GM19455 (cell line): ENCODE data around the gene OSM.

Experiments
- ATAC-seq: cut with Tn5 transposase; IDR thresholded peaks from one replicate; pipeline ENCODE4 v1.9.1; 2021; ENCODE audit not compliant: unreplicated experiment

Gene OSM

DNA sequence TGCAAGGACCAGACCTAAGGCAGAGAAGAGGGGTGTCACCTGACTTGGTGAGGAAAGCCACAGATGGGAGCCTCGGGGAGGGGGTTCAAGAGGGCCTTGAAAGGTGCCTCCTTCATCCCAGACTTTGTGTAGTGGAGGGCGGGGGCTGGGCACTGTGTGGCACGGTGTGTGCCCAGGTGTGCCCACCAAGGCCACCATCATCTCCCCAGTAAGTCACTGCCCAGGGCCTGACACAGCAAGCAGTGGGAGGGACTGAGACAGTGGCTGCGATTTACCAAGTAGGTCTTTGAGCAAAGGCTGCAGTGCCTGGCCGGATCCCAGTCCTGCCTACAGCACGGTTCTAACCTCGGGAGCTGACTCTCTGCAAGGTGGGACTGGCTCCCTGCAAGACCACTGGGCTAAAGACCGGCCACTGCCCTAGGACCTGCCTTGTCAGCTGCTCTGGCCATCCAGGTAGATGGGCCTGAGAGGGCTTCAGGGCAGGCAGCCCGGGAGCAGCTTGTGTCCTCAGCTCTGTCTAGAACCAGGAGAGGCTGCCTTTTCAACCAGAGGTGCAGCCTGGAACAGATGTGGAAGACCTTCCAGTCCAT is 1.4 kb downstream of the OSM start:
- peak; percentile 6 for ATAC-seq

DNA sequence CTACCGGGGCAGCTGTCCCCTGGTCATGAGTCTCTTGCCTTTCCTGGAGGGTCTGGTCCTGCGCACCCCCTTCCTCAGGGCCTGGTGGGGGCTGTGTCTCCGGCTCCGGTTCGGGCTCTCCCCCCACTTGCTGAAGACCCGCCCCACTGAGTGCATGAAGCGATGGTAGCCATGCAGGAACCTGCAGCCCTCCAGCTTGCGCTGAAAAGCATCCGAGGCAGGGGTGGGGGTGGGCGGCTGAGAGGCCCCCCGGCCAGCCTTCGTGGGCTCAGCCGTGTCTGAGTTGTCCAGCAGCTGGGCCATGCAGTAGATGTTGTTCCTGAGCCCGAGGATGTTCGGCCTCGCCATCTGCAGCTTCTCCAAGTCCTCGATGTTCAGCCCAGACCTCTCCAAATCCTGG is 2.8 kb downstream of the OSM start:
- no peak for ATAC-seq

DNA sequence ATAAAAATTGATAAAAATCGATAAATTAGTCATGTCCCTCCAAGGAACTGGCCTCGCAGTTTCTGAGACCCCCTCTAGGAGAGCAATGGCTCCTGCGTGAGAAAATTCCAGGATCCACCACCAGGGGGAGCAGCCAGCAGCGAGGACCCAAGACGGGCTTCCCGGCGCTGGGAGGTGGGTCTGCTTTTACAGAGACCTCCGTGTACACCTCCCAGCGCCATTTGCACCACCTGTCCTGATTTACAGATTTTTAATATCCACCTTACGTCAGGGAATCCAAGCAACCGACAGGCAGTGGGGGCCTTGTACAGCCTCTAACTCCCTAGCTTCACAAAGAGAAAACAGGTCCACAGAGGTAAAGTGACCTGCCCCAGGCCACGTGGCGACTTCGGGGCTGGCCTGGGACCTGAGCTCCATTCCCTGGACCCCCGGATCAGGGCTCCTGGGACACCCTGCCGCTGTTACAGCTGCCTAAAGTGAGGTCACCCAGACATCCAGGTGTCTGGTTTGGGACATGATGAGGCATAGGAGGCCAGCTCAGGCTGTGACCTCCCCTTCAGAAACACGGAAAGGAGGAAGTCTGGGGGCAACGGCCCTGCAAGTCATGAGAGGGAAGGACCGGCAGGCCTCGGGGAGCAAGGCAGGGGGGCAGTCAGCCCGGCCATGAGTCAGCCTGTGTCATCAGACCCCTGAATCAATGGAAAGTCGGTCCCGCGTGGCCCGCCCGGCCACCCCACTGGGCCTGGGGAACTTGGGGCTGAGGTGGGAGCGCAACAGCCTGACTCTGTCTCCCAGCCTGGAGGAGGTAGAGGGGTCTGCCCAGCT is 3.5 kb downstream of the OSM start:
- ATAC-seq: no peak

DNA sequence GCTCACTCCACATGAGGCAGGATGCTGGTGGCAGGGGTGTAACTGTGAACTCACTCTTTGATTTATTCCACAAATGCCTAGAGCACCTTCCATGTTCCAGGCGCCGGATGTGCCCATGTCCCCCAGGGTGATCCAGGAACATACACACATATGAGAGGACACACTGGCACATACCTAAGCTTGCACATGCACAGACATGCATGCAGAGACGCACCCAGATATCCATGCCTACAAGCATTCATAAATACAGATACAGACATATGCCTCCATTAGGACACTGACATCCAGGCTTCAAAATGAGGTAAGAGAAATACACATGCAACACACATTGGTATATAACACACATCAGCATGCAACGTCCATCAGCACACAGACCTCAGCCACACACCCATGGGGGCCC is 4.5 kb downstream of the OSM start:
- ATAC-seq: no peak

DNA sequence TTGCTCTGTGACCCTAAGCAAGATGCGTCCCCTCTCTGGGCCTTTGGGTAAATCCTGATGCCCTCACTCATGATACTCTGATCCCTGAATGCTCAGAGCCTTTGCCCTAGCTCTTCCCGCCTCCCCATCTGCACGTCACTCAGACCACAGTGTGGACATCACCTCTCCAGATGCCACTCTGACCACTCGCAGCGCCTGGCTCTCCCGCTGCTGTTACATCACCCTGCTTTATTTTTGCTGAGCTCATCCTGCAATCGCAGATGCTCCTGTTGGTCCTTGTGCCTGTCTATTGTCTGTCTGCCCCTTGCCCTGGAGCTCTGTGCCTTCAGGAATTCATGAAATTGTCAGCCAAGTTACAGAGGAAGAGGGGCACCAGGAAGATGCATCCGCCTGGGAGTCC is 5.5 kb downstream of the OSM start:
- no peak for ATAC-seq

DNA sequence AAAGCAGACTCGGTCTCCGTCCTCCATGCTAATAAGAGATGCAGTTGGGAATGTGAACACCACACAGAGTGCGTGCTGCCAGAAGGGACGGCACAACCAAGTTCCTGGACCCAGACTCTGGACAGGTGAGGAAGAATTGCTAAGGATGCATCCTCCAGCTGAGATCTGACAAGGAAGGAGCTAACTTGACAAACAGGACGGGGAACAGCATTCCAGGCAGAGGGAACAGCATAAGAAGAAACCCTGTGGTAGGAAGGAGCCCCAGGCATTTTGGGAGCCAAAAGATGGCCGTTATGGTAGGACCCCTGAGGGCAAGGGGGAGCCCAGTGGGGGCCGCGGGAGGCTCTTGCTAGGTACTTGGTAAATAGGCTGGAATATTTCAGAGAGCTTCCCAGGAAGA is 6.0 kb downstream of the OSM start:
- no peak for ATAC-seq

DNA sequence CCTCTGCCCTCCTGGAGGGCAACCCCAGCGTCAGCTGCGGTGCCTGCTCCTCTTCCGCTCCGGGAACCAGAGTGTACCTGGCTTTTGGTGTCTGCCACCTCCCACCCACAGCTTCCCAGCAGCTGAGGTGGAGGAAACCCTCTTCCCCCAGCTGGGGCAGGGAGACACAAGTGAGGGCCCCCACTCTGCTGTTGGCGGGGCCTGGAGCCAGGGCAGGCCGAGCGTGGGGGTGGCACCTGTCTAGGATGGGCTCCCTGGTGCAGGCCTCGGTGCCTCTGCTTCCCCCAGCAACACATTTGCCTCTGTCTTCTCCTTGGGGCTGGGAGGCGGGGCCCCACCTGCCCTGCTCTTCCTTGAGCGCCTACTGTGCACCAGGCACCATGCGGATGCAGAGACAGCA is 6.4 kb downstream of the OSM start:
- ATAC-seq: no peak

DNA sequence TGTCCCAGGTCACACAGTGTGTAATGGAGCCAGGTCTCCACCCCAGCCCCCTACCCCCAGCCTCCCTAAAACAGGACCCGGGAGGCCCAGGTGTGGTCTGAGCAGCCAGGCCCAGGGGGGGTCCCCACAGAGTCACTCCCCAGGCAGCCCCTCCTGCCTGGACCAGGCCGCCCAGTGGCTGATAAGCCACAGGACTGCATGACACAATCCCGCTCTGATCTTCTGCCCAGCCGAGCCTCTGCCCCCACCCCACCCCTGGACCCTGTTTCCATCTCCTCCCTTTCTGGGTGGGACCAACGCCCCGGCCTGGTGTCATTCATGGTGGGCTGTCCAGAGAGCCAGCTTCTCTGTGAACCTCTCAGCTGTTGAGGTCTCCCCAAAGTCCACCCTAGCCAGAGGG is 12.3 kb downstream of the OSM start:
- no peak for ATAC-seq

DNA sequence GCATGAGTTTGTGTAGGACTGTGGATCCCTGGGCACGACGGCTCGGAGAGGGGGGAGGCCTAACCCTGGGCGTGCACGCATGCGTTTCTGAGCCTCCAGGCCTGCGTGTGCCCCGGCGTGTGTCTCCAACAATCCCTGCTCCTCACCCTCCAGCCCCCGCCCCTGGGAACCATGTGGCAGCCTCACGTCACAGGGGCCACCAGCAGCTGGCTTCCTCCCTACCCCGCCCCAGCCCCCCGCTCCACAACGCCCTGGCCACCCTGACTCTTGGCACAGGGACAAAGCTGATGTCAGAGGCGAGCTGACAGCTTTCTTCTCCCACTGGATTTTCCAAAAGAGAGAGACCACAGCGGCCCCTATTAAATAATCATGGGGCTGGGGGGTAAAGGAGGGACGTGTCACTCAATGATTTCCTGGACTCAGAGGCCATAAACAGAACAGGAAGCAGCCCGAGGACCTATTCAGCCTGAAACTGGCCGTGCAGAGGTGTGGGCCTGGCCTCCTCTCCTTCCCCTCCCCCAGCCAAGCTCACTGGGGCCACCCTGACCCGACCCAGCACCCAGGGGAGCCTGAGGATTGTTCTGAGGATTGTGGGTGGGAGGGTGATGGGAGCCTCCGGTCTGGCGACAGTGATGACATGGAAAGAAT is 13.3 kb downstream of the OSM start:
- ATAC-seq: no peak

DNA sequence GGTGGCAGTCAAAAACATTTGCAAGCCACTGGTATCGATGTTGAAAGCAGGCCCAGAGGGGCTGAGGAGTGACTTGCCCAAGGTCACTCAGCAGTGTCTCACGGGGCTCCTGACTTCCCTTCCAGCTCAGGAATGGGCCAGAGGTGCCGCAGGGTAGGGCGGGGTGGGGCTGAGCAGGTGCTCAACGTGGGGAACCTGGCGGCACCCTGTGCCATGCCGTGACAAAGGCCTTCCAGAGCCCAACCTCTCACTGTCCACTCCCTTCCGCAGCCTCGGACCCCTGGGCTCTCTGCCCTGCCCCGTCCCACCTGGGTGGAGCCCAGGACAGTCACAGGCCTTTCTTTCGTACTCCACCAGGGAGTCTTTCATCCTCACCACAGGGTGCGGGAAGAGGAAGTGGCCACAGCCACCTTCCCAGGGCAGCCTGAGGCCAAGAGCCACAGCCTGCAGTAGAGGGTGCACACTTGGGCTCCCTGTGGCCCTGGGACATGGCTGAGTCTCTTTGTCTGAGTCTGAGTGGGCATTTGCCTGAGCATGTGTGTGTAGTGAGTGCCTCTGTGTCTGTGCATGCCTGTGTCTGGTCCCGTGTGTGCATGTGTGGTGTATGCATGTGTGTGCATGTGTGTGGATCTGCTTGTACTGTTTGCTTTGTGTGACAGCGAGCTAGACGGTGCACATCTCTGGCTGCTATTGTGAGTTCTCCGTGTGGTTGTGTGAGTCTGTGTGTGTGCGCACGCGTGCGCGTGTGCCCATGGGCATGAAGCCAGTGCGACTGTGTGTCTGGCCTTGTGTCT is 14.0 kb downstream of the OSM start:
- no peak for ATAC-seq

DNA sequence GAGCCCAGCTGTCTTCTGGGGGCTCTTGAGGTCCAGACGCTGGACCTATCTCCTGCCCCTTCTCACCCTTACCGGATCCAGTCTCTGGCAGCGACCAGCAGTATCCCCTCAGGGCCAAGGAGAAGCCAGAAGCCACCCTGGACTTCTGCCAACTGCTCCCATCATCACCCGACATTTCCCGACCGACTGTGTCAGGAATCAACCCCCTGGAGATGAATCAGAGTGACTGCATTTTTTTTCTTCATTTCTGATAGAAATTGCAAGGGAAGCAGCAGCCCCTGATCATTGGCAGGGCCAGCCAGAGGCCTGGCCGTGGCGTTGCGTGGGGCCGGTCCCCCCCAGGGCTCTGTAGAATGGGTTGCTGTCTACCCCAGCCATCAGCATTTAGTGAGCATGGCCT is 14.9 kb downstream of the OSM start:
- no peak for ATAC-seq

DNA sequence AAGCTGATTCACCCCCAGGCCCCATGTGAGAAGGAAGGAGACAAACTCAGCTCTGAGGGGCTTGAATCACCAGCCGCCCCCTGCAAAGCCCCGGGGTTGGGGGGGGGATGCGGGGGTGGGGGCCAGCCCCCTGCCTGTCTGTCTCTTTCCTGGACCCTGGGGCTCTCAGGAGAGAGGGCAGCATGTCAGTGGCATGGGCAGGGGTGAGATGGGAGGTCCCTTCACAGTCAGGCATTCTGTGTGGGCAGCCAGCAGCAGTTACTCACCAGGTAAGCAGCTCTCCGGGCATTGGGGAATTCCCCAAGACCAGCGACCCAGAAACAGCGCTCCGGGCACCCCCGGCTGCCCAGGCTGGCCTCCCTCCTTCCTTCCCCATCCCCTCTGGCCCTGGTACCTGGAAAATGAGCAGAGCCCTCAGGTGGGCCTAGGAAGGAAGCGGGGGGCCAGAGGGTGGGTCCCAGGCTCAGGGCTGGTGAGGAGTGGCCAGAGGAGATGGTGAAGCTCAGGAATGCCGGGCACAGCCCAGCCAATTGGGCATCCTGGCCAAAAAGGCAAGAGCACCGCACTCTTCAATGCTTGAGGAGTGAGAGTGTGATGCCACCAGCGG is 15.9 kb downstream of the OSM start:
- no peak for ATAC-seq

DNA sequence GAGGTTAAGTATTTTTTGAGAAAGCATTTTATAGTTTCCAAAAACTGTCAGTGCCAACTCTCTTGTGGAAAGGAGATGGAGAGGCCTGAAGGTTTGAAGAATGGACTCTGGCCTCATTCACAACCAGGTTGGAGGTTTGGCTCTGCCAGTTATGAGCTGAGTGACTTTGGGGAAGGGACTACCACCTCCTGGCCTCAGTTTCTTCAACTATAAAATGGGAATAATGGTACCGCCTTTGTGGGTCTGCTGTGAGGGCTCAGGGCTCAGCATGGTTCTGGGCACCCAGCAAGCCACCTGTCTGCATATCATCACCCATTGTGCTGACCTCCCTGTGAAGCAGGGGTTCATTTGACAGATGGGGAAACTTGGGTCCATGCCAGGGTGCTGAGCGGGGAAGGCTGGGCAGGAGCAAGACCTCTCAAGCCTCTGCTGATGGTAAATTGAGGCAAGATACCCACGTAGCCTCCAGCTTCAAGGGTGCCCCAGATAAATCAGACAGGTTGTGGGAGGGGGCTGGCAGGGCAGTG is 16.5 kb downstream of the OSM start:
- ATAC-seq: no peak

DNA sequence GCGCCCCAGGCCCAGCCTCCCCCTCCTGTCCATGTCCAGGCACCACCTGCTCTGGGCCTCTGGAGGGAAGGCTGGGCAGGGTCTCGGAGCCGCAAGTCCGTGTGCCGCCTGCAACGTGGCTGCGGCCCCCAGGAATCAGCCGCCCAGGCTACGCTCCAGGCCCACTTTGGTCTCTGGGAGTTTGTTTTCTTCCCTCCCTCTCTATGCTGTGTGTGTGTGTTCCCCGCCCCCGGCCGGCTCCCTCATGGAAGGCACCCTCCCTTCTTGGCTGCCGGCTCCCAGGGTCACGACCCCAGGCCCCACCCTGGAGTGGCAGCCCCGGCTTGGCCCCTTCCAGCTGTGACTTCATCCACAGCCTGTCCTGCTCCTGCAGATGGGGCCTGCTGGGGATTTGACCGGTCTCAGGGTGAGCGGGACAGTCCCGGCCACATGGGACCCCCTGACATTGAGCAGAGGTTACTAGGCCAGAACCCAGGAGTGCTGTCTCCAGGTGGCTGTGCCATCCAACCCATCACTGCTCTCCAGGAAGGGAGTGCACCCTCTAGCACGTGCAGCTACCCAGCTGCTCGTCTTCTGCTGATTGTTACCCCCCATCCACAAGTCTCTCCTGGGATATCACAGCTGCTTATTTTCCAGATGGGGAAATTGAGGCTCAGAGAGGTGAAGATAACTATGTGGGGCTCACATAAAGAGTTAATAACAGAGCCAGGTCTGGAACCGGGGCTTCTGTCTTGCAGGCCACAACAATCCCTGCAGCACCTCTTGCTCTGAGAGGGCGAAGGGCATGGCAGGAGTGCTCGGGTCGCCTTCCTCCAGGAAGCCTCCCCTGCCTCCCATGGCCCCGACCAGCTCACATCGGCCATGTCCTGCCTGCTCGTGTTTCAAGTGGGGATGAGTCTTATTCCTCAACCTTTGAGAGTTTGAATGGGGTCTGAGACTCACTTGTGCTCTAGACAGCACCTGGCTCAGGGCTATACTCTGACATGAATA is 17.3 kb downstream of the OSM start:
- ATAC-seq: no peak

DNA sequence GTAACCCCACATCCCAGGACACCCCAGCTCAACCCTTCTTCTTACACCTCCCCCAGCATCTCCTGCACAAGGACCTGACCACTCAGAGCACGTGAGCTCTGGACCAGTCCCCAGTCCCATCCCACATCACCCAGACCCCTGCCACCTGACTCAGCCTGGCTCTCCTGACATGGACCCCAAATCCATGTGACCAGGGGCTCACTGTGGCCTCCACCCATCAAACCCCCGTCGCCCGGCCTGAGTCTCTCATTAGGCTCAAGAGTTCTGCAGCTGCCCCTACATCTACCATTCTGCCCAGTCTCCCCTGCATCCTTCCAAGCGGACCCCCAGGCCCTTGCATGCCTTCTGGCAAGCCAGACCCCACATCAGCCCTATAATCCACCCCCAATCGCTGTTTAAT is 18.2 kb downstream of the OSM start:
- ATAC-seq: no peak

DNA sequence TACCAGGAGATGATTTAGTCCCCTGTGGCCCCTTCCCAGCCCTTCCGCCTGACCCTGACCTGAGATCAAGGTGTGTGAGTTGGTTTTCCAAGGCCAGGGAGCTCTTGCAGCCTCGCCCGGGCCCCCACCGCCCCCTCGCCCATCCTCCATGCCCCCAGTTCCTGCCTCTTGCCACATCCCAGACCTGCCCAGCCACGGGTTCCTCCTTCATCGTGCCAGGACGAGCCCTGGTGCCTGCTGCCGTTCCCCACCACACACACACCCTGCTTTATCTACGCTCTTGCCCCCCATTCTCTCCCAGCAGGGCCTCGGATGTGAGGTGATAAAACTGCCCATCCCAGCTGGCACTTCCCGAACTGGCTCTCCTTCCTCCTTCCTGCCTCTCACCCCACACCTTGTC is 18.7 kb downstream of the OSM start:
- ATAC-seq: no peak

DNA sequence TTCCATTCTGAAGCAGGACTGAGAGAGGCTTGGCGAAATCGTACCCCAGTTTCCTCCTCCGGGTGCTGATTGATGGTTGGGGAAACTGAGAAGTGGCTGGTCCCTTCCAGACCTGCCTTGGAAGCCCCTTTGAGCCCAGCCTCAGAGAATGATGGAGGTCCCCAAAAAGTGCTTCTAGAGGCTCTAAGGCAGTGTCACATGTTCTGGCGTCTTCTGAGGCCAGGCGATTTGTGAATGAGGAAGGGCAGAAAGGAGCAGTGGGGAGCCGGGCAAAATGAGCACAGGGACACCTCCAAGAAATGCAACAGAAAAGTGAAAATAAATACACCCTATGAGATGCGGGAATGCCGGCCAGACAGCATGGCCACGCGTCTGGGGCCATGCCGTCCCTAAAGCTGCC is 19.1 kb downstream of the OSM start:
- ATAC-seq: no peak

DNA sequence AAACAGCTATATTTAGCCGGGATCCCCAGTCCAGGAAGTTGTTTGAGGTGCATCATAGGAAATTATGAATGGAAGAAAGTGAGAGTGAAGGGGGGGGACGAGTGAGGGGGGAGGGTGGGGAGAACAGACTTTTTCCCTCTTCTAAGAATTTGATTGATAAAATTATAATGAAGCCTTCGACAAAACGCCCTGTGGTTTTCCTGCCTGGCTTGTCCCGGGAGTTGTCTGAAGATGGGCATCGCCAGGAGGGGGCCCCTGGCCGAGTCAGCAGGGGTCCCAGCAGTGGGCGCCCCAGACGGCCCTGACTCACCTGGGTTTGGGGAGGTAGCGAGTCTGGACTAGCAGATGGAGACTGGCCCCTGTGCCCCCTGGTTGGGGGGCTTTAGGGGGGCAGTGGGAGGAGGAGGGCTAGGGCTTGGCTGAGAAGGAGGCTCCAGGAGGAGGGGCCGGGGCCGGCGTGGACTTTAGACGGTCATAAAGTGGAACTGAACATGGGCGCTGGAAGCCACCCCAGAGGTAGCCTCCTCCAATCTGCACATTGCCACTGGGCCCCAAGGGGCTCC is 19.8 kb downstream of the OSM start:
- ATAC-seq: no peak

DNA sequence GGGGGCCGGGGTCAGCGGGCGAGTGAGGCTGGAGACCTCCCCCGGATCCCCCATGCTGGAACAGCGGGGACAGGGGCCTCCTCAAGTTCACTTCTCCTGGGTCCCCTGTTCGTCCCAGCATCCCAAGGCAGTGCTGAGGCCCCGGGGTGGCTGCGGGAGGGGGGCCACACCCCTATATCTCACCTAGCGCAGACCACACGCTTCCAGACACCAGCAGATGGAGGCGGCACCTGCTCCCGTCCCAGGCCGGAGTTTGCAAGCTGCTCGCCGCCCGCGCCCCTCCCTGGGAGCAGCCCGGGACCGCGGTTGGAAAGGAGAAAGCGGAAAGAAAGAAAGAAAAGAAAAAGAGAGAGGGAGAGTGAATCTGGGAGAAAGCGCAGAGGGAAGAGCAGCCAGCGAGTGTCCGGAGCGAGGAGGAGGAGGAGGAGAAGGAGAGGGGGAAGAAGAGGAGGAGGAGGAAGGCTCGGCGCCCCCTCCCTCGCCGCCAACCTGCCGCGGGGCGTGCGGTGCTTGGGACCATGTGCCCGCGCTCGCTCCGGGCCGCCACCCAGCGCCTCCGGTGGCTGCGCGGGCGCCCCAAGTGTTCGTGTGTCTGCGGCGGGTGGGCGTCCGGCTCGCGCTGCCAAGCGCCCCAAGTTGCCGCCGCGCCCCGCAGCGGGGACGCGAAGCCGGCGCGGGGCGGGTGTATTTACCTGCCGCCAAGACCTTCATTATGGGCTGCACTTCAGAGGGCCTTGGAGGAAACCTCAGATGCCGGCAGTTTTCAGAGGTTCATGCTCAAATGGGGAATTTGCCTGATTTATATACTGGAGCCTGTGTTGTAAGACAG is 20.5 kb downstream of the OSM start, which contains the start of gene LIF:
TSS of gene LIF (minus strand) at position 775 of the 829 bp plus-strand sequence. CDS start at position 711, 64 bp downstream.
- no peak for ATAC-seq
